Gastroesophageal sphincter (tissue), 3 donors: ENCODE data around the gene JCAD.

Experiments used
- CTCF ChIP-seq, 4 experiments: fragments of 200-600 bp in 2 of 4; fragments of 450-650 bp in 2 of 4; sonication (generic) in 1 of 4; IDR thresholded peaks; one replicate each; pipeline ENCODE4 v1.5.1; 2017 to 2019; ENCODE audit warnings: antibody characterized with exemption in 4 of 4, mild to moderate bottlenecking in 2 of 4, moderate library complexity in 2 of 4
- EP300 ChIP-seq: sonication (generic); formaldehyde crosslinking; IDR thresholded peaks from one replicate; pipeline ENCODE4 v1.6.1; 2017; ENCODE audit warnings: antibody characterized with exemption, mild to moderate bottlenecking
- POLR2A ChIP-seq, 2 donors: fragments of 450-650 bp; IDR thresholded peaks; one replicate each; pipeline ENCODE4 v1.6.1; 2017; ENCODE audit warnings: antibody characterized with exemption in 2 of 2, mild to moderate bottlenecking in 2 of 2, moderate library complexity in 1 of 2
- POLR2AphosphoS5 ChIP-seq: sonication (generic); formaldehyde crosslinking; IDR thresholded peaks from one replicate; pipeline ENCODE4 v1.6.1; 2017; ENCODE audit warnings: antibody characterized with exemption

- TF ChIP-seq POLR2A (IDR thresholded peaks at IDR 0.05), result no peak
- no peak for TF ChIP-seq CTCF (IDR thresholded peaks at IDR 0.05)
- TF ChIP-seq POLR2AphosphoS5, result no peak
- TF ChIP-seq EP300, result no peak
Measured at GRCh38 chr10:30032125-30032524, 27.3 kb downstream of the JCAD start.
